SH-SY5Y (cell line): Measurements from ENCODE around the gene ALDH3B2.

Experiments
- GATA2 ChIP-seq: IDR thresholded peaks from 2 replicates; pipeline ENCODE4 v1.6.1; 2011; ENCODE audit warnings: mild to moderate bottlenecking, low read depth, low read length
- GATA3 ChIP-seq: IDR thresholded peaks from 2 replicates; pipeline ENCODE4 v1.6.1; 2011; ENCODE audit warnings: low read depth, mild to moderate bottlenecking, low read length, moderate library complexity

DNA sequence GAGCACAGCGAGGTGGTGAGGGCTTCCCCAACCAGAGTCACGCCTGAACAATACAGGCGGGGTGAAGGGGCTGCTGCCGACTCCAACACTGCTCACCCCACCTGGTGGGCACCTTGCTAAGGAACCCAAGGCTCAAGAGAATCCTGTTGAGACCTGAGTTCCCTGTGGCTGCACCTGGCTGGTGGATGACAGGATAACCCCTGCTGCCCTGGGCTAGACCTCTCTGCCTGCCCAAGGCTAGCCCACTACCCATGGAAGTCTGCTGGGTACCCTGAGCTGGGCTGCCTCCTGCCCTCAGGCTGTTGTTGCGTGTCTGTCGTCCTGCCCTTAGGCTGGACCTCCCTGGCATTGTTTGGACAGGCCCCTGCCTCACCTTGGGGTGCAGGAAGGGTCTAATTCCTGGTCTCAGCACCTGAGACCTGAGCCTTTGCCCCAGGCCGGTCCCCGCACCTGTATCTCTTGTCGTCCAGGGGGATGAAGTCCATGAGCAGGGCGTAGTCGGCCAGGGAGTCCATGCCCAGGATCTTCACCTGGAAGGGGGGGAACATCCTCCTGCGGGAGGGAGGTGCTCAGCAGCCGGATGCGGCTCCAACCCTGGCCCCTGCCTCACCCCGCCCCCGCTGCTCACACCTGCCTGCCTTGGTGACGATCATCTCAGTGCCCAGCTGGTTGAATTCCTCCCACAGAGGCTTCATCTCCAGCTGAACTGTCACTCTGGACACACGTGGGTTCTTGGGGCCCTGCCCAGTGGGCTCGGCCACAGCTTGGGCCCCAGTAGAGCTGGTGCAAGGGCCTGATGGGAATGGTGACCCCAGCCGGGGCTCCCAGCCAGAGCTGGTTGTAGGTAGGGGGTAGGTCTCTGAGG, 39.8 kb downstream of the ALDH3B2 start:
- TF ChIP-seq GATA2: no peak
- TF ChIP-seq GATA3: no peak
